Endothelial cell of umbilical vein (primary cell): ENCODE data around the gene UQCR10. TPM values are rescaled to one million over a fixed set of nuclear protein-coding genes. Genes with fewer than 3 reads are reported as not detected.

Experiments
- BruUV-seq: library from RNA; stranded (reverse); fragments of 400-500 nt; replicated peaks from 2 replicates; lab custom pipeline; 2021; lab: Mats Ljungman, UMichigan
- CTCF ChIA-PET: fragments of 300-600, 350-600 bp; sonication (Branson Sonifier 250); formaldehyde crosslinking; loops from one replicate; lab custom pipeline; 2021; ENCODE audit warnings: antibody characterized with exemption, inconsistent platforms; lab: Charles Lee
- POLR2A ChIA-PET: fragments of 300-600, 350-600 bp; sonication (Branson Sonifier 250); formaldehyde crosslinking; loops from one replicate; lab custom pipeline; 2021; ENCODE audit warnings: antibody characterized with exemption, inconsistent platforms; lab: Charles Lee
- DNase-seq: peaks from one replicate; pipeline ENCODE4 v3.0.0-alpha.2; 2011; ENCODE audit warnings: low read depth, low spot score
- FAIRE-seq: peaks from 2 replicates; lab custom pipeline; 2011; peaks lifted over from hg19 to GRCh38; lab: Jason Lieb, UNC
- H2AFZ ChIP-seq: 2 replicates; pipeline ENCODE4 v1.6.0; 2012; ENCODE audit warnings: low read depth, low read length, control low read depth, inconsistent platforms
- H3K27ac ChIP-seq: 2 replicates; pipeline ENCODE4 v1.5.1; 2011; ENCODE audit warnings: low read depth, mild to moderate bottlenecking, control low read depth, low read length, moderate library complexity; ENCODE audit not compliant: insufficient read depth
- H3K27me3 ChIP-seq, 2 experiments: 2 replicates each; pipeline versions ENCODE4 v1.6.0 to v1.6.1; 2011; ENCODE audit warnings: low read length in 2 of 2, mixed read lengths in 1 of 2; ENCODE audit not compliant: control insufficient read depth in 2 of 2, insufficient read depth in 2 of 2
- H3K36me3 ChIP-seq, 2 experiments: 2 replicates in 1 of 2; 3 replicates in 1 of 2; pipeline ENCODE4 v1.5.1; 2011; ENCODE audit warnings: low read length in 2 of 2, mild to moderate bottlenecking in 1 of 2, moderate library complexity in 1 of 2; ENCODE audit not compliant: control insufficient read depth in 2 of 2, insufficient read depth in 2 of 2; ENCODE audit errors: extremely low read depth in 1 of 2
- H3K4me1 ChIP-seq: 3 replicates; pipeline ENCODE4 v1.5.1; 2011; ENCODE audit warnings: mild to moderate bottlenecking, low read length; ENCODE audit not compliant: control insufficient read depth, insufficient read depth; ENCODE audit errors: extremely low read depth
- H3K4me2 ChIP-seq: 2 replicates; pipeline ENCODE4 v1.6.1; 2011; ENCODE audit warnings: low read length, control low read depth, mixed read lengths; ENCODE audit not compliant: insufficient read depth
- H3K4me3 ChIP-seq, 3 experiments: fragments of 200-600 bp in 1 of 3; sonication (generic), shearing (Covaris generic) in 1 of 3; replicated peaks in 1 of 3; 2 replicates each; pipeline ENCODE4 v1.5.1; 2011 to 2016; ENCODE audit warnings: control low read depth in 3 of 3, low read length in 3 of 3, mild to moderate bottlenecking in 2 of 3, inconsistent platforms in 1 of 3, low read depth in 1 of 3, moderate library complexity in 1 of 3; ENCODE audit not compliant: insufficient read depth in 1 of 3
- H3K79me2 ChIP-seq: 2 replicates; pipeline ENCODE4 v1.6.0; 2012; ENCODE audit warnings: low read length, inconsistent platforms; ENCODE audit not compliant: control insufficient read depth, insufficient read depth
- H3K9ac ChIP-seq: replicated peaks from 2 replicates; pipeline ENCODE3; 2011; ENCODE audit warnings: low read length, control low read depth; ENCODE audit not compliant: insufficient read depth; ENCODE audit errors: extremely low read depth
- H3K9me1 ChIP-seq: replicated peaks from 3 replicates; pipeline ENCODE4 v1.6.0; 2011; ENCODE audit warnings: mild to moderate bottlenecking, low read length; ENCODE audit not compliant: control insufficient read depth, insufficient read depth; ENCODE audit errors: extremely low read depth
- H3K9me3 ChIP-seq: replicated peaks from 2 replicates; pipeline ENCODE4 v1.5.1; 2012; ENCODE audit warnings: low read length, inconsistent platforms; ENCODE audit not compliant: control insufficient read depth, insufficient read depth
- H4K20me1 ChIP-seq: replicated peaks from 2 replicates; pipeline ENCODE3; 2011; ENCODE audit warnings: mild to moderate bottlenecking, low read length; ENCODE audit not compliant: control insufficient read depth, insufficient read depth; ENCODE audit errors: extremely low read depth
- EZH2 ChIP-seq: IDR thresholded peaks from 2 replicates; pipeline ENCODE4 v1.6.1; 2012; ENCODE audit warnings: borderline replicate concordance, low read depth, mild to moderate bottlenecking, moderate library complexity, low read length, inconsistent platforms; ENCODE audit not compliant: severe bottlenecking
- FOS ChIP-seq: IDR thresholded peaks from 2 replicates; pipeline ENCODE4 v1.6.1; 2011; ENCODE audit warnings: mild to moderate bottlenecking, low read length, moderate library complexity, borderline replicate concordance; ENCODE audit not compliant: insufficient read depth
- GATA2 ChIP-seq: IDR thresholded peaks from 2 replicates; pipeline ENCODE4 v1.7.0; 2011; ENCODE audit warnings: low read depth, mild to moderate bottlenecking, moderate library complexity, mixed read lengths, low read length; ENCODE audit not compliant: insufficient read length, insufficient read depth
- JUN ChIP-seq: IDR thresholded peaks from 2 replicates; pipeline ENCODE4 v1.6.1; 2011; ENCODE audit warnings: borderline replicate concordance, low read depth; ENCODE audit not compliant: insufficient read length, insufficient read depth
- MYC ChIP-seq: IDR thresholded peaks from one replicate; pipeline ENCODE4 v1.6.1; 2011; ENCODE audit warnings: mild to moderate bottlenecking, low read depth, low read length
- POLR2A ChIP-seq: IDR thresholded peaks from 2 replicates; pipeline ENCODE4 v1.6.1; 2012; ENCODE audit warnings: low read depth, mild to moderate bottlenecking, control low read depth, low read length
- POLR2AphosphoS5 ChIP-seq: IDR thresholded peaks from 2 replicates; pipeline ENCODE4 v1.6.1; 2012; ENCODE audit warnings: low read depth, mild to moderate bottlenecking, control low read depth, low read length, moderate library complexity; ENCODE audit not compliant: insufficient read depth
- dilution Hi-C: fragments of 300-500 bp; cut with MboI; formaldehyde crosslinking; loops from one replicate; pipeline ENCODE4 v1.15.0; 2019; ENCODE audit warnings: low sequenced_read_pairs; ENCODE audit not compliant: extremely low pct_ligation_motif_present
- intact Hi-C: fragments of 100-400 bp; cut with micrococcal nuclease; formaldehyde crosslinking; loops from one replicate; pipeline ENCODE4 v1.10.0; 2022
- polyA plus RNA-seq, 4 experiments: library from polyadenylated mRNA; depleted of rRNA in 3 of 4; stranded (reverse) in 3 of 4; unstranded in 1 of 4; fragments of >200 nt; gene quantifications; 2 replicates each; pipeline versions ENCODE4 v1.2.1 to v1.2.3, GENCODE V29; 2011 to 2012; ENCODE audit warnings: missing spikeins in 1 of 4
- total RNA-seq: library from RNA; stranded (reverse); gene quantifications from 2 replicates; pipeline ENCODE4 v1.2.3, GENCODE V29; 2021
- TF ChIP-seq, protein P1 (sequence below): IDR thresholded peaks from 2 replicates; pipeline ENCODE4 v1.6.1; 2011; ENCODE audit not compliant: insufficient read depth, insufficient read length
- TF ChIP-seq, protein P2 (sequence below), 2 donors: IDR thresholded peaks; 1 replicate in 1 of 2; 2 replicates in 1 of 2; pipeline ENCODE4 v1.5.1; 2011; ENCODE audit warnings: low read length in 2 of 2, mild to moderate bottlenecking in 2 of 2, moderate library complexity in 2 of 2, control low read depth in 1 of 2, inconsistent platforms in 1 of 2, low read depth in 1 of 2; ENCODE audit not compliant: insufficient read depth in 1 of 2; ENCODE audit errors: extremely low read depth in 1 of 2

Gene UQCR10
- total and polyA plus RNA-seq, 2 donors (not counting 3 experiments of a cell fraction or from before 2014, with no cell fraction given): 96.6 to 196 TPM

DNA sequence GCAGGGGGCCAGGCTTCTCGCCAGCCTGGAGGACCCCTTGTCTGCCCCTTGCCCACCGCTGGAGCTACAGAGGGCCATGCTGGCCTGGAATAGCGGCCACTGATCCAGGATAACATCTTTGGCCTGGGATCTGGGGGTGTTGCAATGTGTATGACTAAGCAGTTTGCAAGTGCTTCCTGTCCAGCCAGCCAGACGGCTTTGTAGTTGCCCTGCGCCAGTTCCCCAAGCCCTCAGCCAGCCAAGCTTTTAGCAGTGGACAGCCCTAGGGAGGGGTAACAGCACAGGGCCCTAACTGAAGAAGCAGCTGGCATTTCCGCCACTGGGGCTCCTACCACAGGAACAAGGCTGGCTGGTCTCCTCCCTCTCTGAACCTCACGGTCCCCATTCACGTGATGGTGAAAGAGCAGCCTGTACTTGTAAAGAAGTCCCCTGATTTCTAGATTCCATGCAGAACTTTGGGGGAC lies 32.1 kb downstream of the UQCR10 start:
- peaks cover 0 to 31% of the 10 kb centered on the region in 2 experiments for H3K36me3 ChIP-seq
- H4K20me1 ChIP-seq: no peaks in the 10 kb centered on the region
- H3K9me1 ChIP-seq: no peaks in the 10 kb centered on the region
- DNase-seq: peak; percentile 88
- peak; percentile 98 for FAIRE-seq
- no peak for TF ChIP-seq FOS
- TF ChIP-seq, protein P1, sequence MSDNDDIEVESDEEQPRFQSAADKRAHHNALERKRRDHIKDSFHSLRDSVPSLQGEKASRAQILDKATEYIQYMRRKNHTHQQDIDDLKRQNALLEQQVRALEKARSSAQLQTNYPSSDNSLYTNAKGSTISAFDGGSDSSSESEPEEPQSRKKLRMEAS: no peak
- TF ChIP-seq POLR2AphosphoS5: peak; percentile 71
- peak; percentile 96 for TF ChIP-seq GATA2
- TF ChIP-seq EZH2: no peak
- TF ChIP-seq, protein P2, sequence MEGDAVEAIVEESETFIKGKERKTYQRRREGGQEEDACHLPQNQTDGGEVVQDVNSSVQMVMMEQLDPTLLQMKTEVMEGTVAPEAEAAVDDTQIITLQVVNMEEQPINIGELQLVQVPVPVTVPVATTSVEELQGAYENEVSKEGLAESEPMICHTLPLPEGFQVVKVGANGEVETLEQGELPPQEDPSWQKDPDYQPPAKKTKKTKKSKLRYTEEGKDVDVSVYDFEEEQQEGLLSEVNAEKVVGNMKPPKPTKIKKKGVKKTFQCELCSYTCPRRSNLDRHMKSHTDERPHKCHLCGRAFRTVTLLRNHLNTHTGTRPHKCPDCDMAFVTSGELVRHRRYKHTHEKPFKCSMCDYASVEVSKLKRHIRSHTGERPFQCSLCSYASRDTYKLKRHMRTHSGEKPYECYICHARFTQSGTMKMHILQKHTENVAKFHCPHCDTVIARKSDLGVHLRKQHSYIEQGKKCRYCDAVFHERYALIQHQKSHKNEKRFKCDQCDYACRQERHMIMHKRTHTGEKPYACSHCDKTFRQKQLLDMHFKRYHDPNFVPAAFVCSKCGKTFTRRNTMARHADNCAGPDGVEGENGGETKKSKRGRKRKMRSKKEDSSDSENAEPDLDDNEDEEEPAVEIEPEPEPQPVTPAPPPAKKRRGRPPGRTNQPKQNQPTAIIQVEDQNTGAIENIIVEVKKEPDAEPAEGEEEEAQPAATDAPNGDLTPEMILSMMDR (IDR thresholded peaks at IDR 0.05; ENCODE audit: extremely low read depth in 1 of 2, insufficient read depth in 1 of 2, low read depth in 1 of 2, low read length in 2 of 2): no peak
- no peak for TF ChIP-seq MYC
- peak; percentile 41 for TF ChIP-seq JUN
- TF ChIP-seq POLR2A: no peak
- H3K9ac ChIP-seq: peak overlapping the region; percentile 27
- H3K9me3 ChIP-seq: no peaks in the 10 kb centered on the region
- intact Hi-C loops: loop anchor here (10.0 kb wide), 1 partner anchor 286 kb away; the partner anchor contains the start of gene HORMAD2
- POLR2A ChIA-PET: no interaction called here
- no peak overlapping the region for H3K4me2 ChIP-seq
- peak overlapping the region; percentile 25 for H2AFZ ChIP-seq
- H3K27ac ChIP-seq: peak overlapping the region; percentile 50
- BruUV-seq: no TSS peak
- CTCF ChIA-PET: interaction anchor here (0.6 to 2.0 kb wide), 7 partner anchors 12 to 289 kb away, joined by 3 to 16 read pairs (median 5); no protein-coding TSS in a partner anchor
- H3K79me2 ChIP-seq: no peaks in the 10 kb centered on the region
- dilution Hi-C loops: no loop called here
- no peak overlapping the region for H3K4me3 ChIP-seq
- H3K27me3 ChIP-seq: no peaks in the 10 kb centered on the region
- H3K4me1 ChIP-seq: peaks cover 14% of the 10 kb centered on the region
